Vagina (tissue), 2 donors: ENCODE results near the gene BRD3OS. TPM values are rescaled to one million over a fixed set of nuclear protein-coding genes. Genes with fewer than 3 reads are reported as not detected.

Experiments
- DNase-seq, 2 donors: peaks; one replicate each; pipeline ENCODE4 v3.0.0-alpha.2; 2017; ENCODE audit errors: extremely low spot score in 2 of 2
- H3K27ac ChIP-seq: fragments of 200-600 bp; sonication (generic); one replicate; pipeline ENCODE4 v1.5.1; 2019
- H3K27me3 ChIP-seq: fragments of 200-600 bp; sonication (generic); one replicate; pipeline ENCODE4 v1.5.1; 2019
- H3K36me3 ChIP-seq, 2 donors: fragments of 200-600 bp; sonication (generic); one replicate each; pipeline ENCODE4 v1.5.1; 2017 to 2019
- H3K4me1 ChIP-seq: fragments of 200-600 bp; sonication (generic); one replicate; pipeline ENCODE4 v1.5.1; 2019
- H3K4me3 ChIP-seq, 2 donors: fragments of 200-600 bp; sonication (generic); 1 replicate in 1 of 2; 2 replicates in 1 of 2; pipeline ENCODE4 v1.5.1; 2016 to 2019
- H3K9me3 ChIP-seq: fragments of 200-600 bp; sonication (generic); one replicate; pipeline ENCODE4 v1.5.1; 2019
- POLR2A ChIP-seq, 2 donors: fragments of 450-650 bp; IDR thresholded peaks; one replicate each; pipeline ENCODE4 v1.6.1; 2017; ENCODE audit warnings: antibody characterized with exemption in 2 of 2, mild to moderate bottlenecking in 2 of 2, moderate library complexity in 2 of 2
- POLR2AphosphoS5 ChIP-seq, 2 donors: sonication (generic); formaldehyde crosslinking; IDR thresholded peaks; one replicate each; pipeline ENCODE4 v1.9.0; 2017; ENCODE audit warnings: antibody characterized with exemption in 2 of 2, mild to moderate bottlenecking in 2 of 2, low read depth in 1 of 2; ENCODE audit not compliant: insufficient read depth in 1 of 2
- intact Hi-C: fragments of 100-400 bp; cut with DNase I; formaldehyde crosslinking; loops from one replicate; pipeline ENCODE4 v1.15.1; 2023
- total RNA-seq: library from RNA; depleted of rRNA; stranded (reverse); fragments of >200 nt; gene quantifications from one replicate; pipeline ENCODE4 v1.2.3, GENCODE V29; 2016
- TF ChIP-seq, protein P1 (sequence below), 3 experiments: fragments of 450-650 bp in 2 of 3; fragments of 200-600 bp in 1 of 3; sonication (generic) in 1 of 3; IDR thresholded peaks; one replicate each; pipeline ENCODE4 v1.5.1; 2017 to 2019; ENCODE audit warnings: antibody characterized with exemption in 3 of 3, mild to moderate bottlenecking in 2 of 3, moderate library complexity in 2 of 3

BRD3OS gene
- total RNA-seq, 1 donor from 2014 or later: 13.0 TPM

DNA sequence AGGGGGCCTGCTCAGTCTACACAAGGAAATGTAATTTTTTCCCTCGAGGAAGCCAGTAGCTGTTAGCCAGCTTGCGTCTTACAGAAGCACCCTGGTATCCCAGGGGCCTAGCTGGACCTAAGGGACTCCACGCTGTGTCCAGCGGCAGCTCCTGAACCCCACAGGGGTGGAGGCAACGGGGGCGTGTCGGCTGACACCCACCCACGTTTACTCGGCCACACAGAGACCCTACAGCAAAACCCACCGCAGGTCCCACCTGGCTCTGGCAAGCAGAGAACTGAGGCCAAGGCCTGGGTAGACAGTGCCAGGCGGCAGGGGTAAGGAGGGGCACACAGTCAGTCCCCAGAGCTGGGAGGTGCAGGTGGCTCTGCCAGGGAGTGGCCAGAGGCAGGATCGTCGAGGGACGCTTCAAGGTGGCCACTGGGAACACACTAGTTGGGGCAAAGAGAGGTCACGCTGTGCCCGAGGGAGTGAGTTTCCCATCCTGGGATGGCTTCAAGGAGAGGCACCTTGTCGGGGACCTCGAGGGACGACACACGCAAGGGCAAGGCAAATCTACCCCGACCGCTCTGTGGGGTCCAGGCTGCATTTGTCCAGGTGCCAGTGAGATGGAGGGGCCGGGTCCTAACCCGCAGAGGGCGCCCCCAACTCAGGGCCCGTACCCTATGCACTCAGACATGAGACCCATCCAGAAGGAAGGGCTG is 20.7 kb downstream of the BRD3OS start:
- Histone ChIP-seq H3K9me3 (no peaks in the 10 kb centered on the region), H3K27me3 (no peaks in the 10 kb centered on the region), H3K4me3 (no peak overlapping the region), H3K27ac (no peak overlapping the region), H3K4me1 (no peaks in the 10 kb centered on the region), H3K36me3 (peaks cover 0 to 81% of the 10 kb centered on the region in 2 donors)
- TF ChIP-seq, protein P1, sequence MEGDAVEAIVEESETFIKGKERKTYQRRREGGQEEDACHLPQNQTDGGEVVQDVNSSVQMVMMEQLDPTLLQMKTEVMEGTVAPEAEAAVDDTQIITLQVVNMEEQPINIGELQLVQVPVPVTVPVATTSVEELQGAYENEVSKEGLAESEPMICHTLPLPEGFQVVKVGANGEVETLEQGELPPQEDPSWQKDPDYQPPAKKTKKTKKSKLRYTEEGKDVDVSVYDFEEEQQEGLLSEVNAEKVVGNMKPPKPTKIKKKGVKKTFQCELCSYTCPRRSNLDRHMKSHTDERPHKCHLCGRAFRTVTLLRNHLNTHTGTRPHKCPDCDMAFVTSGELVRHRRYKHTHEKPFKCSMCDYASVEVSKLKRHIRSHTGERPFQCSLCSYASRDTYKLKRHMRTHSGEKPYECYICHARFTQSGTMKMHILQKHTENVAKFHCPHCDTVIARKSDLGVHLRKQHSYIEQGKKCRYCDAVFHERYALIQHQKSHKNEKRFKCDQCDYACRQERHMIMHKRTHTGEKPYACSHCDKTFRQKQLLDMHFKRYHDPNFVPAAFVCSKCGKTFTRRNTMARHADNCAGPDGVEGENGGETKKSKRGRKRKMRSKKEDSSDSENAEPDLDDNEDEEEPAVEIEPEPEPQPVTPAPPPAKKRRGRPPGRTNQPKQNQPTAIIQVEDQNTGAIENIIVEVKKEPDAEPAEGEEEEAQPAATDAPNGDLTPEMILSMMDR (IDR thresholded peaks at IDR 0.05): no peak
- no peak for TF ChIP-seq POLR2AphosphoS5 (IDR thresholded peaks at IDR 0.05; ENCODE audit: insufficient read depth in 1 of 2, low read depth in 1 of 2)
- no peak for TF ChIP-seq POLR2A (IDR thresholded peaks at IDR 0.05)
- intact Hi-C loops: no loop called here
- no peak for DNase-seq

DNA sequence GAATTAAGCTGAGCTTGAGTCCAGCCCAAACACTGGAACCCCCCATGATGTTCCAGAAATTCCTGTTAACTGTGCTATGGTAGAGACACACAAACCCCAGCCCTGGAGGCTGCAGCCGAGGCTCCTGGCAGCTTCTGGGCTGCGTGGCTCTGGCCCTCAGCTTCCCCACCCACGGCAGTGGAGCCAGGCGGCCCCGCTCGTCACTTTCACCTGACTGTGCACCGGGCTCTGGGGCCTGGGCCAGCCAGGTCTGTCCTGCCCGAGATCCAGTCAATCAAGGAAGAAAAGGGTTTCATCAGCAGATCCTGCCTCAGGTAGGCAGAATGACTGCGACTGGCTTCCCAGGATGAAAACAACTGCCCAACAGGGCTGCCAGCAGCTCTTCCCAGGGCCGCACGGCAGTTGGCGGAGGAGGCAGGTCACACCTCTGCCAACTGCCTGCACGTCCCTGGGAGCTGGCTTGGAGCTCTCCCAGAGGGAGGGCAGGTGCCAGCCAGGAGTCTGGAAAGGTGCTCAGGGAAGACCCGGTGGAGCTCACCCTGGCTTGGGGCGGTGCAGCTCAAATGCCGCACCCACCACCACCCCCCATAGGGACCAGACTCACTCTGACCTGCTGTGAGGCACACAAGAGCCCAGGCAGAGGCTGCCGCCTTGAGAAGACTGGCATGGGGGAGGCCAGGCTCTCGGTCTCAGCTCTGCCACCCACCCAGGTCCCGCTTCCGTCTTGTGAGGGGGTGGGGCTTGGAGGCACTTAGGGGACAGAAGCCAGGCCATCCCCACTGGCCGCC is 21.8 kb downstream of the BRD3OS start:
- no peaks in the 10 kb centered on the region for H3K9me3 ChIP-seq
- no peaks in the 10 kb centered on the region for H3K27me3 ChIP-seq
- no peak overlapping the region for H3K27ac ChIP-seq
- no peaks in the 10 kb centered on the region for H3K4me1 ChIP-seq
- TF ChIP-seq, protein P1 (IDR thresholded peaks at IDR 0.05): no peak
- TF ChIP-seq POLR2A (IDR thresholded peaks at IDR 0.05) (no peak), POLR2AphosphoS5 (IDR thresholded peaks at IDR 0.05; ENCODE audit: insufficient read depth in 1 of 2, low read depth in 1 of 2) (no peak)
- intact Hi-C loops: no loop called here
- no peak for DNase-seq
- H3K36me3 ChIP-seq: peaks cover 0 to 79% of the 10 kb centered on the region in 2 donors
- no peak overlapping the region for H3K4me3 ChIP-seq

DNA sequence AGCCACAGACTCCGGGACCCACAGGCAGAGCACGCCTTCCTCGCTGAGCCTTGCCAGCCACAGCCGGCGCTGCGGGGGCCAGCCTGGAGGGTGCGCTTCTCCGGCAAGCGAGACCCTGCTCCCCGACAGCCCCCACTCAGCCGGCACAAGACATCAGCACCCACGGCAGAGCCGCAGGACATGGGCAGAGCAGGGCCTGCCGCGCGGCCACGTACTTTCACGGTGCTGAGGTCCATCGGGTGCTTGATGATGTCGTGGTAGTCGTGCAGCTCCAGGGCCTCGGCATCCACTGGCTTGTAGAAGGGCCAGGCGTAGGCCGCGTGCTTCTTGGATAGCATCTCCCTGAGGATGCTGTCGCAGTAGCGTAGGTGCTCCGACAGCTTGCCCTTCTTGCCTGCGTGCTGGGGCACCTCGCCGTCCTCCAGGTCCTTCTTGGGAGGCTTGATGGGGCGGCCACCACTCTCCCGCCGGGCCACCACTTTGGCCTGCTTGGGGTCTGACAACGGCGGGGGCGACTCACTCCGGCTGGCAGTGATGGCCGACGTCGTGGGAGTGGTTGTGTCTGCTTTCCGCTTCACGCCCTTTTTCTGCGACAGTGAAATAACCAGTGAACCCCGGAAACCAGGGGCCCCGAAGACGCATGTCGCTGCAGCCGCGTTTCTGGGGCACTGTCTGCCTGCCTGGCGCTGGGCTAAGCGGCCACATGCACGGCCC is 22.7 kb downstream of the BRD3OS start:
- intact Hi-C loops: no loop called here
- Histone ChIP-seq H3K27ac (no peak overlapping the region), H3K27me3 (no peaks in the 10 kb centered on the region), H3K4me1 (no peaks in the 10 kb centered on the region), H3K4me3 (no peak overlapping the region), H3K36me3 (peaks cover 0 to 86% of the 10 kb centered on the region in 2 donors), H3K9me3 (no peaks in the 10 kb centered on the region)
- TF ChIP-seq POLR2AphosphoS5 (IDR thresholded peaks at IDR 0.05; ENCODE audit: insufficient read depth in 1 of 2, low read depth in 1 of 2): no peak
- DNase-seq: no peak

DNA sequence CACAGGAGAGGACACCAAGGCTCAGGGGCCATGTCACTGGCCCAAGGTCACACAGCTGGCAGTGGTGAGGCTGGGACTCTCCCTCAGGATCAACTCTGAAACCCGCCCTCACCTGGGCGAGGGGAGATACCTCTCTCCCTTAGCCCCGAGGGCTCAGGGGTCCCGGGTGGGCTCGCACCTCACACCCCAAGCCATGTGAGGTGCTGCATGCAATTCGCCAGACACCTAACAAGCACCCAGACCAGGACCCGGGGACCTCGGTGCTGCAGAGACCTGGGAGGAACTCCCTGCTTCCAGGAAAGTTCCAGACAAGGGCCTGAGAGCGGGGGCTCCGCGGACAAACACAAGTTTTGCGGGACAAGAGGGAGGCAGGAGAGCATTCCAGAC is 23.3 kb downstream of the BRD3OS start:
- TF ChIP-seq POLR2A (IDR thresholded peaks at IDR 0.05) (no peak), POLR2AphosphoS5 (IDR thresholded peaks at IDR 0.05; ENCODE audit: insufficient read depth in 1 of 2, low read depth in 1 of 2) (no peak)
- Histone ChIP-seq H3K27me3 (no peaks in the 10 kb centered on the region), H3K27ac (no peak overlapping the region), H3K4me1 (no peaks in the 10 kb centered on the region), H3K9me3 (no peaks in the 10 kb centered on the region), H3K4me3 (no peak overlapping the region), H3K36me3 (peaks cover 0 to 84% of the 10 kb centered on the region in 2 donors)
- intact Hi-C loops: no loop called here
- no peak for DNase-seq

DNA sequence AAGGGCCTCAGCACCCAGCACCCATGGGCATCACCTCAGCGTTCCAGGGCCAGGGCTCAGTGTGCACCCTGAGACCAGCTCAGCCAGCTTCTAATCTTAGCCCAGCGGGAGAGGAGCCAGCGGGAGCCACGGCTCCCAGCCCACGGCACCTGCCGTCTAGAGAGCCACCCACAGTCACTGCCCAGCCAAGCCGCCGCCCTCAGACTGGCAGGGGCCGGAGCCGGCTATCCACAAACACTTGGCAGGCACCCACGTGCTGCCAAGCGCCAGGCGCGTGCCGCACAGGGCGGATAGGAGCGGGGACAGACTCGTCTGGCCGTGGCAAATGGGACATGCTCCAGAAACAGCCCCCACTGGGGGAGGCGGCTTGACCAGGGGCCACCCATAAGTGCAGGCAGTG is 24.0 kb downstream of the BRD3OS start:
- peaks cover 2% of the 10 kb centered on the region for H3K4me1 ChIP-seq
- H3K27me3 ChIP-seq: no peaks in the 10 kb centered on the region
- H3K27ac ChIP-seq: no peak overlapping the region
- no peaks in the 10 kb centered on the region for H3K9me3 ChIP-seq
- H3K36me3 ChIP-seq: peaks cover 0 to 77% of the 10 kb centered on the region in 2 donors
- no peak overlapping the region for H3K4me3 ChIP-seq
- TF ChIP-seq POLR2AphosphoS5 (IDR thresholded peaks at IDR 0.05; ENCODE audit: insufficient read depth in 1 of 2, low read depth in 1 of 2): no peak
- TF ChIP-seq, protein P1 (IDR thresholded peaks at IDR 0.05): no peak
- TF ChIP-seq POLR2A (IDR thresholded peaks at IDR 0.05): no peak
- intact Hi-C loops: no loop called here
- no peak for DNase-seq
